A673 (cell line): ENCODE data around the gene MTREX.

Experiments
- CTCF ChIP-seq: fragments of 300-800, 200-600 bp; sonication (generic); conservative IDR thresholded peaks from 2 replicates; pipeline ENCODE4 v1.5.1; 2017; ENCODE audit warnings: low read depth, mild to moderate bottlenecking, antibody characterized with exemption, low read length, moderate library complexity, mixed read lengths
- EZH2 ChIP-seq: fragments of 200-600 bp; sonication (generic); IDR thresholded peaks from 2 replicates; pipeline ENCODE4 v1.6.1; 2017; ENCODE audit warnings: borderline replicate concordance, low read depth, mild to moderate bottlenecking, mixed read lengths, antibody characterized with exemption, low read length; ENCODE audit not compliant: poor library complexity, severe bottlenecking

- TF ChIP-seq CTCF (no peak), EZH2 (no peak)
Observed at GRCh38 chr5:55289808-55290207, 18.0 kb upstream of the MTREX start.
